GM12891 (cell line): Measurements from ENCODE around the gene DNASE1L3.

Source experiments
- POLR2A ChIP-seq: IDR thresholded peaks from 2 replicates; pipeline ENCODE4 v1.6.1; 2011; ENCODE audit warnings: low read depth, low read length, control low read depth
- POLR2AphosphoS5 ChIP-seq: IDR thresholded peaks from 2 replicates; pipeline ENCODE4 v1.6.1; 2011; ENCODE audit warnings: low read depth, low read length, control low read depth
- SPI1 ChIP-seq: IDR thresholded peaks from 2 replicates; pipeline ENCODE4 v1.6.1; 2011; ENCODE audit warnings: low read depth, low read length, control low read depth
- TAF1 ChIP-seq: IDR thresholded peaks from 2 replicates; pipeline ENCODE4 v1.6.1; 2011; ENCODE audit warnings: low read depth, low read length, control low read depth

DNA sequence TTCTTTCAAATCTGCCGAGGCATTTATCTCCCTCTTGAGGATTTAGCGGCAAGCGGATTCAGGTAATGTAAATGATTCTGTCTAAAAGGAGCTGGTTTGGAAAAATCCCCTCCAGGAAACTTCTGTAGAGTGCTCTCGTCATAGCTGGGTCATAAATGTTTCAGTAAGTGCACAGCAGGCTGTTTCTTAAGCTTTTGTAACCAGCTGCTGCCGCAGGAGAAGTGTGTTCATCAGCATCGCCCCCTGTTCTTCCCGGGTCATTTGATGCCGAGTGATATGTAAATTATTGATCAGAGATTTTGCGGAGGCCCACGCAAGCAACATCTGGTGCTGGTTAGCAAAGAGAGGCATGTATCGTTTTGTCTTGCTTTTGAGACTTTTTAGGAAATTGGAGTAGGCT lies 53.1 kb downstream of the DNASE1L3 start:
- TF ChIP-seq POLR2A, result no peak
- no peak for TF ChIP-seq TAF1
- no peak for TF ChIP-seq POLR2AphosphoS5
- no peak for TF ChIP-seq SPI1
